HUES6 (cell line): ENCODE data around the gene FTCD.

ENCODE experiments used
- H3K27ac ChIP-seq: 2 replicates; pipeline ENCODE4 v1.7.0; 2013; ENCODE audit warnings: low read depth, mild to moderate bottlenecking, low read length, inconsistent platforms
- H3K27me3 ChIP-seq: 2 replicates; pipeline ENCODE4 v1.6.1; 2013; ENCODE audit warnings: low read length; ENCODE audit not compliant: control insufficient read depth, insufficient read depth
- H3K36me3 ChIP-seq: 2 replicates; pipeline ENCODE4 v1.6.1; 2013; ENCODE audit warnings: low read length; ENCODE audit not compliant: control insufficient read depth, insufficient read depth
- H3K4me1 ChIP-seq: 2 replicates; pipeline ENCODE4 v1.6.1; 2013; ENCODE audit warnings: low read length; ENCODE audit not compliant: control insufficient read depth, insufficient read depth
- H3K4me3 ChIP-seq: 2 replicates; pipeline ENCODE4 v1.5.1; 2013; ENCODE audit warnings: low read depth, low read length
- H3K9ac ChIP-seq: one replicate; pipeline ENCODE4 v1.6.1; 2013; ENCODE audit warnings: mild to moderate bottlenecking, low read length
- H3K9me3 ChIP-seq: 2 replicates; pipeline ENCODE4 v1.6.1; 2013; ENCODE audit warnings: low read depth, low read length; ENCODE audit not compliant: control insufficient read depth, insufficient read depth

Gene FTCD

DNA sequence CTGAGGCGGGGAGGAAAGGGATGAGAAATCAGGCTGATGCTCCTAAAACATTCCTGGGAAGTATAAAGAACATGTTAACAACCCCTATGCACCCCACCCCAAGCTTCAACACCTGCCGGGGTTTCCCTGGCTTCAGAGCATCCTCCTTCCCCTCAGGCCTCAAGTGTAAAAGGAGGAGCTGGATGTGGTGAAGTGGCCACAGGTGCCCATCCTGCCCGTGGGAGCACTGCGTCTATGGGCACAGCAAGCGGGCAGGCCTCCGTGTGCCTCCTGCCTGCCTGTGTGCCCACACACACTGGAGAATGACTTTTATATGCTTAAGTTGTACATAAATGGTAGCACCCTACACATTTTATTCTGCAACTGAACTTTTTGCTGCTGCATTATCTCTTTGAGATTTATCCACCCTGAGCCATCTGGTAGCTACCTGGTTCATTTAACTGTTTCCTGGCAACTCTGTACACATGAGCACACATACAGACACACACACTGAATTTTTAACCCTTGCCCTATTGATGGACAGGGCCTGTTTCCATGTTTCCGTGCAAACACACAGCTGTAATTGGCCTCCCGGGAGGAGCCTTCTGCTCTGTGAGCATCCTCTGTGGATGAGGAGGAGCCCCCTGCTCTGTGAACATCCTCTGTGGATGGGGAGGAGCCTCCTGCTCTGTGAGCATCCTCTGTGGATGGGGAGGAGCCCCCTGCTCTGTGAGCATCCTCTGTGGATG is 13.4 kb upstream of the FTCD start:
- no peaks in the 10 kb centered on the region for H3K4me1 ChIP-seq
- H3K9ac ChIP-seq = no peak overlapping the region
- H3K27me3 ChIP-seq = no peaks in the 10 kb centered on the region
- peaks cover 12% of the 10 kb centered on the region for H3K36me3 ChIP-seq
- H3K9me3 ChIP-seq = no peaks in the 10 kb centered on the region
- no peak overlapping the region for H3K4me3 ChIP-seq
- no peak overlapping the region for H3K27ac ChIP-seq

GRCh38 chr21:46168238-46168637 is 12.9 kb upstream of the FTCD start:
- H3K27me3 ChIP-seq = no peaks in the 10 kb centered on the region
- no peak overlapping the region for H3K27ac ChIP-seq
- peaks cover 12% of the 10 kb centered on the region for H3K36me3 ChIP-seq
- H3K9me3 ChIP-seq = no peaks in the 10 kb centered on the region; the same call in 1 of the 2 replicates
- H3K4me3 ChIP-seq = no peak overlapping the region
- no peaks in the 10 kb centered on the region for H3K4me1 ChIP-seq
- H3K9ac ChIP-seq = no peak overlapping the region

- no peak overlapping the region for H3K4me3 ChIP-seq
- peaks cover 9% of the 10 kb centered on the region for H3K9me3 ChIP-seq
- no peak overlapping the region for H3K9ac ChIP-seq
- H3K4me1 ChIP-seq = no peaks in the 10 kb centered on the region
- no peak overlapping the region for H3K27ac ChIP-seq
- peaks cover 32% of the 10 kb centered on the region for H3K36me3 ChIP-seq
- H3K27me3 ChIP-seq = no peaks in the 10 kb centered on the region
Observed at GRCh38 chr21:46165098-46165497, 9.7 kb upstream of the FTCD start.

GRCh38 chr21:46163380-46163779 is 8.0 kb upstream of the FTCD start:
- no peak overlapping the region for H3K4me3 ChIP-seq
- peaks cover 32% of the 10 kb centered on the region for H3K36me3 ChIP-seq
- H3K27me3 ChIP-seq = no peaks in the 10 kb centered on the region
- H3K9ac ChIP-seq = no peak overlapping the region
- no peaks in the 10 kb centered on the region for H3K4me1 ChIP-seq
- H3K9me3 ChIP-seq = peaks cover 9% of the 10 kb centered on the region
- no peak overlapping the region for H3K27ac ChIP-seq

DNA sequence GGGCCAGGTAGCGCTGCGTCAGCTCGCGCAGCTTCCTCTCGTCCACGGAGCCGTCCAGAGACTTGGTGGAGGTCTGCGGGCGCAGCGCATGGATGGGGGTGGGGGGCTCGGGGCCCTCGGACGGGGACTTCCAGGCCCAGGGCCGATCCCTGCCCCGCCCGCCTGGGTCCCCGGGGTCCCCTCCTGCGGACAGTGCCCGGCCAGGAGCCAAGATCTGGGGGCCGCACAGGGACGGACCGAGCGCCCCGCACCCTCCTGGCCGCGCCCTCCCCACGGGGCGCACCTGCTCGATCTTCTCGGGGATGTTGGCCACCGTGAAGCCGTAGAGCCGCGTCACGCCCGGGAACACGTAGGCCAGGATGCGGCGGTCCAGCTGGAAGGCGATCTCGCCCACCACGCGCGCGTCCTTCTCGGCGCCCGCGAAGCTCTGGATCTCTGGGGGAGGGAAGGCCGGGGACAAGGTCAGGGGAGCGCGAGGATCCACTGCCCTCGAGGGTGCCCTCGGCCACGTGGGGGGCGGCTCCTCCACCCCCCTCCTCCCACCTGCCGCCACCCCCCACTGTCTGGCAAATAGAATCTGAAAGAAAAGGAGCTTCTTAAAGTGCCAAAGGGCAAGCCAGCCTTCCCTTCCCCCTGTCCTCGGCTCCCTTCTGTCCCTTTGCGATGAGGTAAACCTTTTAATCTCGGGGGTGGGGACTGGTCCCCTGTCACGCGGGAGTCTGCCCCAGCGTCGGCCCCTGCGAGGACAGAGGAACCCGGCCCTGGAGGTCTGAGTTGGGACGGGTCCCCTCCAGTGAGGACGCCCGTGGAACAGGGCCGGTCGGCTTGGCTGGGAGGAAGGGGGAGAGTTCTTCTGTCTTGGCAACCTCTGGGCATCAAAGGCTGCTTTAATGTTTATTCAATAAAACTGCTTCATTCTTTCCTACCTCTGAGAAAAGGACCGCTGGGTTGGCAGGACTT is 6.5 kb upstream of the FTCD start:
- H3K4me3 ChIP-seq = no peak overlapping the region
- H3K27me3 ChIP-seq = no peaks in the 10 kb centered on the region
- no peak overlapping the region for H3K9ac ChIP-seq
- no peak overlapping the region for H3K27ac ChIP-seq
- H3K9me3 ChIP-seq = peaks cover 9% of the 10 kb centered on the region
- no peaks in the 10 kb centered on the region for H3K4me1 ChIP-seq
- peaks cover 24% of the 10 kb centered on the region for H3K36me3 ChIP-seq

GRCh38 chr21:46160907-46161632 is 5.7 kb upstream of the FTCD start:
- H3K9ac ChIP-seq = no peak overlapping the region
- H3K4me3 ChIP-seq = no peak overlapping the region
- H3K9me3 ChIP-seq = peaks cover 9% of the 10 kb centered on the region
- no peaks in the 10 kb centered on the region for H3K4me1 ChIP-seq
- H3K27ac ChIP-seq = no peak overlapping the region
- H3K36me3 ChIP-seq = peaks cover 26% of the 10 kb centered on the region
- H3K27me3 ChIP-seq = no peaks in the 10 kb centered on the region

- Histone ChIP-seq H3K27me3 (no peaks in the 10 kb centered on the region), H3K36me3 (peaks cover 29% of the 10 kb centered on the region), H3K9ac (no peak overlapping the region), H3K4me1 (no peaks in the 10 kb centered on the region), H3K9me3 (peaks cover 9% of the 10 kb centered on the region), H3K4me3 (no peak overlapping the region), H3K27ac (no peak overlapping the region)
Observed at GRCh38 chr21:46160657-46160906, 5.2 kb upstream of the FTCD start.

DNA sequence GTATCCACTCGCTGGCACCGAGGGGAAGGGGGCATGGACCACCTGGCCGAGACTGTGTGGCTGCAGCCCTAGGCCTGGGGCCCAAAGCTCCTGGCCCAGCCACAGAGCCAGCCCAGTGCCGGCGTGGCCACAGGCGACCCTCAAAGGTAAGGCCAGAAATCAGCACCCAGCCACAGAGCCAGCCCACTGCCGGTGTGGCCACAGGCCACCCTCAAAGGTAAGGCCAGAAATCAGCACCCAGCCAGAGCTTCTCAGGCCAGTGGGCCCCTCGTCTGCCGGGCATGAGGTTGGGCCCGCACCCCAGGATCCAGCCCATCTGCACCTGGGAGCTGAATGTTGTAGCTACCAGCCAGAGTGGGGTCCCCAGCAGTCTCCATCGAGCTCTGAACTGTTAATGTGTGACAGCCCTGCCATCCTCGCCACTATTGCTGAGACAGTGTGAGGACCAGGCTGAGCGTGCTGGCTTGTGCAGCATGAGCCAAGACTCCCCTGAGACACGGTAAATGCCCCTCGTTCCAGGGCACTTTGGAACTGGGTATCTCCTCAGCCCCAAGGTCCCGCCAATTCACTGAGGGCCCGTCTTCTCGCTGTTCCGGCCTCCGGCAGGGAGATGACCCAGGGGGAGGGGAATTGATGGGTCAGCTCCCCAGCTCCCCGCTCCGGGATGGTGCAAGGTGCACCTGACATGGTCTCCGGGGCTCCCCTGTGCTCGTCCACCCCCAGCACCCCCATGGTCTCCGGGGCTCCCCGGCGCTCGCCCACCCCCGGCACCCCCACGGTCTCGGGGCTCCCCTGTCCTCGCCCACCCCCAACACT is 4.7 kb upstream of the FTCD start:
- Histone ChIP-seq H3K4me3 (no peak overlapping the region), H3K4me1 (no peaks in the 10 kb centered on the region), H3K9ac (no peak overlapping the region), H3K27me3 (no peaks in the 10 kb centered on the region), H3K27ac (no peak overlapping the region), H3K9me3 (peaks cover 9% of the 10 kb centered on the region), H3K36me3 (peaks cover 29% of the 10 kb centered on the region)

DNA sequence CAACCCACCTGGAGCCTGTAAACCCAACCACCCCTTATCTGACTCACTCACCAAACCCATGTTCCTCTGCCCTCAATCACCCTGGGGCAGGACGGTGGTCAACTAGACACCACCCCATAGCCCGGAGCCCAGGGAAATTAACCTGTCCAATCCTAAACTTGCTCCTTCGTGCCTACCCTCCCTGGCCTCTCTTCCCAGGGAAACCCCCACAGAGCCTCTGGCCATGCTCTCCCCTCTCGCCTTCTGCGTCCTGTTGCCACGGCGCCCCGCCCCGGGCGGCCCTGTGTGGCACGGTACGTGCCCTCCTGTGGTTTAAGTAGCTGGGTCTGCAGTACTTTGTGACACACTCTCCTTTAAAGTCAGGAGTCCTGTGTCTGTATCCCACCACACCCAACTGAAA is 4.0 kb upstream of the FTCD start:
- no peaks in the 10 kb centered on the region for H3K27me3 ChIP-seq
- no peak overlapping the region for H3K9ac ChIP-seq
- peaks cover 9% of the 10 kb centered on the region for H3K9me3 ChIP-seq
- no peak overlapping the region for H3K4me3 ChIP-seq
- no peak overlapping the region for H3K27ac ChIP-seq
- no peaks in the 10 kb centered on the region for H3K4me1 ChIP-seq
- peaks cover 29% of the 10 kb centered on the region for H3K36me3 ChIP-seq

GRCh38 chr21:46158666-46159300 is 3.4 kb upstream of the FTCD start:
- no peak overlapping the region for H3K9ac ChIP-seq
- peaks cover 25% of the 10 kb centered on the region for H3K36me3 ChIP-seq
- no peaks in the 10 kb centered on the region for H3K27me3 ChIP-seq
- no peak overlapping the region for H3K27ac ChIP-seq
- no peaks in the 10 kb centered on the region; the same call in 1 of the 2 replicates for H3K4me1 ChIP-seq
- H3K4me3 ChIP-seq = no peak overlapping the region
- H3K9me3 ChIP-seq = peaks cover 9% of the 10 kb centered on the region
